Stimulated activated CD8-positive, alpha-beta memory T cell treated with anti-CD3 and anti-CD28 coated beads, Interleukin-7, amount 100 ng/mL, for 24 hours (primary cell): Measurements from ENCODE around the gene SPATA31C1.
"Not testable (repeated sequence)": the region's sequence is repeated elsewhere in the genome, so short reads cannot be mapped to it uniquely, and the experiment has no call there.

Experiments
- DNase-seq: peaks from one replicate; pipeline ENCODE4 v3.0.0-alpha.2; 2020; ENCODE audit warnings: low read depth

The SPATA31C1 gene

DNA sequence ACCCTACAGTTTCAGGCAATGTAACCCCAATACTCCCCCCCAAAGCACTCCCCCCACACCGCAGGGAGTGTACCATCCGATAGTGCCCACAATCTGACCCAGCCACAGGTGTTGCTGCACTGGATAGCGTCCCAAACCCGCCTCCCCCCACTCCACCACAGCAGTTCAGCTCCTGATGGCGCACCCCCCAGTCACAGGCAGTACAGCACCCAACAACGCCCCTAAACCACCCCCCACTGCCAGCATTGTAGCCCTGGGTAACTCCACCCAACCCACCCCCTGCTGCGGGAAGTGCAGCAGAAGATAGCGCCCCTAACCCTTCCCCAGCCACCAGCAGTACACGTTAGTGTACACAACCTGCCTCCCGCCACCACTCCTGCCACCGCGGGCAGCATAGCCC is 20.6 kb downstream of the SPATA31C1 start:
- not testable (repeated sequence) for DNase-seq

- not testable (repeated sequence) for DNase-seq
These were observed 21.3 kb downstream of the SPATA31C1 start for GRCh38 chr9:87939096-87939495.

DNA sequence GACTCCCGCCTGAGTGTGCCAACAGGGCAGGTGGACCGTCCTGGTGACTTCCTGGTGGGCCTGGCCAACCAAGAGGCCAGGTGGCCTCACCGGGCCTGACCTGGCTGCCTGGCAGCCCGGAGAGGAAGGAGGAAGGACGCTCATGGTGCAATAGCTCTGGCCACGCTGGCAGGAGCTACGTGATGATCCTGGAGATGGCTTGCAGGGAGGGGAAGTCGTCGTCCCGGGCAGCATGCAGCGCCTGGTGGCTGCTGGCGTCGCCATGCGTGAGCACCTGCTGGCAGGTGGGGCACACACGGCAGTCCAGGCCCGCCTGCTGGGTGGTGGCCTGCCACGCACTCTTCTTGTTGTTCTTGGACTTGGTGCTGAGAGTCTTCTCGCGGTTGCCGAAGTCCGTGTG is 26.3 kb downstream of the SPATA31C1 start:
- DNase-seq, result no peak

GRCh38 chr9:87944682-87945081 is 26.9 kb downstream of the SPATA31C1 start:
- no peak for DNase-seq

DNA sequence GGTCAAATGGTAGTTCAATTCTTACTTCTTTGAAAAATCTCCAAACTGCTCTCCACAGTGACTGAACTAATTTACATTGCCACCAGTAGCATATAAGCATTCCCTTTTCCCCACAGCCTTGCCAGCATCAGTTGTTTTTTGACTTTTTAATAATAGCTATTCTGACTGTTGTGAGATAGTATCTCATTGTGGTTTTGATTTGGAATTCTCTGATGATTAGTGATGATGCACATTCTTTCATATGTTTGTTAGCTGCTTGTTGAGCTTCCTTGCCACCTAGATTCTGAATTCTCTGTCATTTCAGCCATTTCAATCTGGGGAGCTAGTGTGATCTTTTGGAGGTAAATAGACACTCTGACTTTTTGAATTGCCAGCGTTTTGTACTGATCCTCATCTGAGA is 32.5 kb downstream of the SPATA31C1 start:
- DNase-seq, result no peak

GRCh38 chr9:87950765-87951488 is 33.2 kb downstream of the SPATA31C1 start:
- DNase-seq, result no peak

GRCh38 chr9:87954230-87954629 is 36.5 kb downstream of the SPATA31C1 start:
- no peak for DNase-seq

- no peak for DNase-seq
These were observed 40.1 kb downstream of the SPATA31C1 start for GRCh38 chr9:87957839-87958238.

DNA sequence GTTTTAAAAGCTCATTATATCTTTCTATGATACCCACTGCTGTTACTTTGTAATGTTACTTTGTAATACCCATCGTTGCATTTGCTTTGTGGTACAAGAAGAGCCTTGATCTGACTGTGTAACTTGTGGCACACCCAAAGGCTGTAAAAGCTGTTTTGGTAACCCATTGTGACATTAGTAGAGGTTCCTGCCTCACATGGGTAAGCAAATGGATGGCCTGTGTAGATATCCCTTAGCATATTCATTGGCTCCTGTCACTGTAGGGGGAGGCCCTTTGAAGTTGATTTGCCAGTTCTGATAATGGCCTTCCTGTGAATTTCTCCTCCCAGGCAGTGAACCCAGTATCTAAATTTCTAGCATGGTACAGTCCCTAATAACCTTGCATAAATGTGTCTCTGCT is 40.8 kb downstream of the SPATA31C1 start:
- DNase-seq, result no peak

DNA sequence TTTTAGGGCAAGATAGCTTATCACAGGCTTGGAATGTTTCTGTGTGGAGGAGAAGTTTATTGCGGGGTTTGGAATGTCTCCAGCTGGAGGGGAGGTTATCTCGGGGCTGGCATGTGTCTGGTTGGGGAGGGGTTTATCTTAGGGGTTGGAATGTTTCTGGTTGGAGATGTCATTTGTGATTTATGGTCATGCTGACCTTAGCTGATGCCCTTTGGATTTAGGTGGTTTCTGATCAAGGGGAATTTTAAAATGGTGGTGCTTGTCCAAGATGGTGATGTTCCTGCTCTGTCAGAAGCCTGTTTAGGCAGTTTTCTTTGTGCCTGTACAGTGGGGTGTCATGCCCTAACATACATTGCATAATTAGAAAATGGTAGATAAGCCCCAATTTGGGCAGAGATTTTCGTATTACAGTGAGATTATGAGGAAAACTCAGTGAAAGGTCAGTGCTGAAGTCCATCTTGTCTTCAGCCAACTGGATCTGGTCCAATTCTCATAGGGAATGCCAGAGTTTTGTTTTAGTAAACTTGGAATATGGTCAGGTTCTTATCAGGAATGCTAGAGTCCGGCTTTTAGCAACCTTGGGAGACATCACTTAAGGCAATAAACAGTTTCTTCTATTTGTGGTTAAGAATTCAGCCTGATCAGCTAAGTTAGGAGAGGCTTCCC is 42.3 kb downstream of the SPATA31C1 start:
- no peak for DNase-seq

DNA sequence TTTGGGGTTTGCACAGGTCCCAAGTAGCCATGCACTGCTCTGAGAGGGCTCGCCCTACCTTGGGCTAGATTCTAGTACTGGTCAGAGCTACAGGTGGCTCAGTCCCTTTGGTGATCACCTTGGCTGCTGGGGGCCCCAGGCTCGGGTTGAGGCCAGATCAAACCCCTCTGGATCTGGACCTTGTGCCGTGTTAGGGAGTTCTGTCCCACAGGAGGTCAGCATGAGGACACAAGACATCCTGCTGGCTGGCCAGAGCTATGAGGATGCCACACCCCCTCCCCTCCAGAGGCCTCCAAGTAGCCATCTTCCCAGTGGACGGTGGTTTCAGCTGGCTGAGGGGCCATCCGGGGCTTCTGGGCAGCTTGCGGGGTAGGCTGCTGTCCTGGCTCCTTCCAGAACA is 46.0 kb downstream of the SPATA31C1 start:
- DNase-seq, result no peak

GRCh38 chr9:87964826-87965225 is 47.1 kb downstream of the SPATA31C1 start:
- no peak for DNase-seq

- DNase-seq, result no peak
These were observed 50.4 kb downstream of the SPATA31C1 start for GRCh38 chr9:87968155-87968554.

DNA sequence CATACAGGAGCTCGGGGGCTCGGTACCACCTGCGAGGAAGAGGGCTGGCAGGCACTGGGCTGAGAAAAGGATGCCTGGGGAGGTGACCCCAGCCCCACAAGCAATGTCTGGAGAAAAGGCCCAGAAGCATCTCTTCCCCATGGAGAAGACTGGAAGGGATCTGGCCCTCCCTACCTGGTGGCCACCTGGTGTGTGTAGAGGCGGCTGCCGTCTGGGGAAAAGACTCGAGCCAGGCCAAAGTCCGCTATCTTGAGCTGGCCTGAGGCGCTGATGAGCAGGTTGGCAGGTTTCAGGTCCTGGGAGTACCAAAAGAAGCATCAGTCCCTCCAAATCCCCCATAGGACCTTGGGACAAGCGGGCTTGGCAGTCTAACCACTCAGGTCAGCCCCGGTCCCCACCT is 52.8 kb downstream of the SPATA31C1 start:
- no peak for DNase-seq

DNA sequence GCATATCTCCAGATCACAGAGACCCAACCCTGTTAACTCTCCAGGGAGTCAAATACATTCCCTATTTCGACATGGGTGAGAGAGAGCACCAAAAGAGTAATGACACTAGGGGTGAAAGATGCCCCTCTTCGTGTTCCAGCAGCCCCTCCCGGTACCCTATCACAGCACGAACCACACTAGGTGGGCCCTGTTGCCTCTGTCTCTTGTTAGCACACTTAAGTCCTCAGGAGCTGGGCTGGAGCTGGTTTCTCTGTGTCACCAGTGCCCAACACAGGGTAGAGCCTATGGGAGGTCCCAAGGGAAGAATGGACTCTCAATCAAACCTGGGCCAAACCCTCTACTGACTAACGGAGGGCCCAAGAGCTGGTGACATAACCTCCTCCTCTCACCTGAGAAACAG is 55.4 kb downstream of the SPATA31C1 start:
- no peak for DNase-seq
